HG03521 (cell line): Measurements from ENCODE around the gene SRP14.

Experiments
- ATAC-seq: cut with Tn5 transposase; IDR thresholded peaks from one replicate; pipeline ENCODE4 v1.9.1; 2021; ENCODE audit warnings: mild to moderate bottlenecking, moderate library complexity; ENCODE audit not compliant: unreplicated experiment

SRP14 gene

DNA sequence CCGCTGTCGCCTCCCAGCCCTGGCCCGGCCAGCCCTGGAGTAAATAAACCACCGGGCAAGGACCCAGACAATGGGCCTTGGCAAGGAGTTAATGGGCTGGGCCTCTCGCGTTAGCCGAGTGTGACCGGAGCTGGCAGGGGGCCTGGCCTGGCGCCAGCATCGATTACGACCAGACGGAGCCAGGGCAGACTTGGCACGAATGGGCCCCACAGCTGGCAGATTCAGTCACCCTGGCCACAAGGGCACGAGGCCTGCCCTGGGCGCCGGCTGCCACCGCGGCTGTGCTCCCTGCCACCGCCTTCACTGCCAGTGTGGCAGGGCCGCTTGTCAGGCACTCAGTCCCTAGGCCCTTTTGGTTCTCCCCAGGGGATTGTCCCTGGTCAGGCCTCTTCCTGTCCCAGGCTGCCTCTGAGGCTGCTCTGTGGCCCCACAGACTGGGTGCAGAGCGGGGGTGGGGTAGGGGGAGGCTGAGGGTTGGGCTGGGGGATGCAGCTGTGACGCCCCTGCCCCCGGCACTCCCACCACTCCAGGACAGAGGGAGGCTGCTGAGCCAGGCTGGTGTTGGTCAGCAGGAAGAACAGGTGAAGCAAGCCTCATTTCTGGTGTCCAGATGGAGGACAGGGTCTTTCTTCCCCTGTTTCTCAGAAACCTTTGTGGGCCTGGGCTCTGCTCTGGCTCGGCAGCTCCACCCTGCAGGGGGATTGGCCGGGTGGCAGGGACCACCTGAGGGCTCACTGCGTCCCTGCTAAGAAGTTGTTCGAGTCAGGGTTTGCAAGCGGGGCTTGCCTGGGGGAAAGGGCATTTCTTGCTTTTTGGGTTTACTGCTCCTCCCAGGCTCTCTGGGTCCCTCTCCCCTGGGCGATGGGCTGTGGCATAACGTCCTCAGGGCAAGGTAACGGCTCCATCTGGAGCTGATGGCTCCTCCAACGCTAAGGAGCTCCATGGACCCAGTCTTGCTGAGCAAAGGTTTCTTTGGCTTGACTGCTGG lies 30.5 kb upstream of the SRP14 start:
- ATAC-seq = peak; percentile 46

- no peak for ATAC-seq
Observed at GRCh38 chr15:40067921-40068624, 29.1 kb upstream of the SRP14 start.

DNA sequence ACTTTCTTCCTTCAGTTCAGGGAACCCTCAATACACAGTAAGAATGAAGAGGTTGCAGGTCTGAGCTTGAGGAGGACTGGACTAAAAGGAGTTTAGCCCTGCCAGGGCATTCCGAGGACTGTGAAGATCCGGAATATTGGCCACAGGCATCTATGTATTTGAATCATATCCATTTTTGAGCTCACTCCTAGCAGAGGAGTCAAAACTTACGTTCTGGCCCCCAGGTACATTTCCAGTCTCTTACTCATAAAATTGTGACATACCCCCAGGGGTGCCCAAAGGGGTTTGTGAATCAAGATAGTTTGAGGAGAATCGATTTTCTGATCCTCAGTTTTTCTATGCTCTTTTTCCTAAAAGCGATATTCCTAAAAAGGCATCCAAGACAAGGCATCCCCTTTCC lies 27.6 kb upstream of the SRP14 start:
- no peak for ATAC-seq

GRCh38 chr15:40065166-40065565 lies 26.2 kb upstream of the SRP14 start:
- ATAC-seq = no peak

- ATAC-seq = peak; percentile 40
Observed at GRCh38 chr15:40064231-40064894, 25.4 kb upstream of the SRP14 start.

GRCh38 chr15:40063563-40064011 lies 24.6 kb upstream of the SRP14 start:
- ATAC-seq = no peak

- ATAC-seq = no peak
Observed at GRCh38 chr15:40062816-40063562, 24.0 kb upstream of the SRP14 start.

DNA sequence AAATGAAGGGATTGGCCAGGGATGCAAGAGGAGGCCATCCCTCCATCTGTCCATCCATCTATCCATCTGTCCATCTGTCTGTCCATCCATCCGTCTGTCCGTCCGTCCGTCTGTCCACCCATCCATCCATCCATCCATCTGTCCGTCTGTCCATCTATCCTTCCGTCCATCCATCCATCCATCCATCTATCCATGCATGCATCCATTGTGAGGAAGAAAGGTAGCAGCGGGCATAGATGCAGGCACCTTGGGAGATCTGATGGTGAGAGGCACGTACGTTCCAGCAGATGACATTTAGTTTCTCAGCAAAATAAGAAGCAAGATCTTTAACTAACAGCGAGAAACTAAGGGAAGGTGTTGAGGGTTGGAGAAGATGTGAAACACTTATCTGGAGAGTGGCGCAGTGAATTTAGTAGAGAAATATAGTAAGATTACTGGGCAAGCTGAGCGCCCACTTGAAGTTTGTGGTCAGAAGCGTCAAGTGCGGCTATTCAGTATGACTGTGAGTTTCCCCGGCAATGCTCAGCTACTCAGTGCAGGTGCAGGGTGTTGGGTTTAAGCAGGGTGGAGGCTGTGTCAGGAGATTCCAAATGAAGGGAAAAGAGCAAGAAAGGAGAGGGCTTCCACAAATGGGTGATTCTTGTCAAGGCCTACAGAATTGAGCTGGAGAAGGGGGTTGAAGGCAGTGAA lies 22.4 kb upstream of the SRP14 start:
- peak; percentile 52 for ATAC-seq

DNA sequence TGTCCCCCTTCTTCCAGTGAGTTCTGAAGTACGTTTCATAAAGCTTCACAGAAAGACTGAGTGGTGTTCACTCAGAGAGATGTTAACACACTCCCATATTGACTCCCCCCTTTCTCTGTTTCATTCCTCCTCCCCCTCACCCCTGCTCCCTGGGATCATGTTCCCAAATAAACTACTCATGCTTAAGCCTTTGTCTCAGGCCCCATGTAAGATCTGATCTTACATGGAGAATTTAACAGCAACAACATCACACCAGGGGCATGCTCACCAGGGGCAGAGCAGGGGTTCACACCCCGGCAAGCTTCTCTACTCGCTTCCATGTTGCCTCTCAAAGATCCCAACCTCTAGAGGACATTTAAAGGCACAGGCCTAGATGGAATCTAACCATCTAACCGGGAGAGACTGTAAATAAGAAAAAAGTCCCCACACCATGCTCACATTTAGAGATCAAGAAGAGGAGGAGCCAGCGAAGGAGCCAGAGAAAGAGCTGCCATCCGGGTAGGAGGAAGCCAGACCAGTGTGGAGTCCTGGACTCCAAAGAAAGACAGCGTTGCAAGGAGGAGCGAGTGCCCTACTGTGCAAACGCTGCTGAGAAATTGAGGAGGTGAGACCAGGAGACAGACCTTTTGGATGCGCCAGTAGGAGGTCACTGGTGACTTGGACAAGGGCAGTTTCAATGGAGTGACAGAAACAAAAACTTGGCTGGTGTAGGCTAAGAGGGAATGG lies 21.4 kb upstream of the SRP14 start:
- no peak for ATAC-seq

DNA sequence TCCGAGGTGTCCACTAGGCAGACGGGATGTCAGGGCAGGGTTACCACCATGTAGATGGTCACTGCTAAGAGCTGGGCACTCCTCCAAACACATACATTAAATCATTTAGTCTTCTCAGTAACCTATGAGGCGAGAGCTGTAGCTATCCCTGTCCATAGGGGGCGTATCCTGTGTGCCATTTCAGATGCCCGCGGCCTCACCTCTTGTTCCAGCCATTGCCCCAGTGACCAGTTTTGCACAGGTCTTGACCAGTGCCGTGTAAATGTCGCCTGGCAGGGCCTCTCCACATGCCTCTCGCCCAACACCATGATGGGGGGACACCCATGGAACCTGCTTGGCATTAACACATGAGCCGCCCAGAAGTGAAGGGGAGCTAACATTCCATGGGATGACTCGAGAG lies 20.8 kb upstream of the SRP14 start:
- ATAC-seq = no peak

- ATAC-seq = no peak
Observed at GRCh38 chr15:40058476-40059140, 19.6 kb upstream of the SRP14 start.

GRCh38 chr15:40055576-40056293 lies 16.8 kb upstream of the SRP14 start:
- ATAC-seq = no peak

DNA sequence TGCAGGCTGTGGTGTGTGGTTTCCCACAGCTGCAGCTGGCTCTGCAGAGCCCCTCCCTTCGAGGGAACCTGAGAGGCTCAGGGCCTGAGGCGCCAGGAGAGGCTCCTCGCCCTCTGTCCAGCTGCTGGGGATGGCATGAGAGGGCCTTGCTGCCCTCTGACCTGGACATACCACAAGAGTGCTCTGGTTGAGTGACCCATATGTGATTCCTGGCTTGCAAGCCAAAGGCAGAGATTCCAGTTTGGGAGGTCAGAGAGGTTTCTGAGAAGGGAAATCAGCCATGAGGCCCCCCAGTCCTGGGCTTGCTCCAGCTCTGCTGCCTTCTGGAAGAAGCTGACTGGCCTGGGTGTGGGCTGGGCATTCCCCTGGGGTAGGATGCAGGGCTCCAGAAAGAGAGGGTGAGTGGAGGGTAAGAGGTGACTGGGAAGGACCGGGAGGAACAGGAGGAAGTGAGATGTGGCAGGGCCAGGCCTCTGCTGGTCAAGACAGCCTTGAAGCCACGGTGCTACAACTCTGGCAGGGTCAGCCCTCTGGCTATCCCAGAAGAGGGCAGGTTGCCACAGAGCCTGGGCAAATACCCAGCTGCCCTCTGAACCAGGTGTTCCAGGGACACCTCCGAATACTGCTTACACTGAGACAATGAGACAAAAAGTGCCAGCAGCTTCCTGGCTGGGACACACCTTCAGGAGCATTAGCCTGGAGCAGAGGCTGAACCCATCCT lies 16.0 kb upstream of the SRP14 start:
- ATAC-seq = peak; percentile 60

GRCh38 chr15:40054605-40054854 lies 15.5 kb upstream of the SRP14 start:
- peak; percentile 30 for ATAC-seq

DNA sequence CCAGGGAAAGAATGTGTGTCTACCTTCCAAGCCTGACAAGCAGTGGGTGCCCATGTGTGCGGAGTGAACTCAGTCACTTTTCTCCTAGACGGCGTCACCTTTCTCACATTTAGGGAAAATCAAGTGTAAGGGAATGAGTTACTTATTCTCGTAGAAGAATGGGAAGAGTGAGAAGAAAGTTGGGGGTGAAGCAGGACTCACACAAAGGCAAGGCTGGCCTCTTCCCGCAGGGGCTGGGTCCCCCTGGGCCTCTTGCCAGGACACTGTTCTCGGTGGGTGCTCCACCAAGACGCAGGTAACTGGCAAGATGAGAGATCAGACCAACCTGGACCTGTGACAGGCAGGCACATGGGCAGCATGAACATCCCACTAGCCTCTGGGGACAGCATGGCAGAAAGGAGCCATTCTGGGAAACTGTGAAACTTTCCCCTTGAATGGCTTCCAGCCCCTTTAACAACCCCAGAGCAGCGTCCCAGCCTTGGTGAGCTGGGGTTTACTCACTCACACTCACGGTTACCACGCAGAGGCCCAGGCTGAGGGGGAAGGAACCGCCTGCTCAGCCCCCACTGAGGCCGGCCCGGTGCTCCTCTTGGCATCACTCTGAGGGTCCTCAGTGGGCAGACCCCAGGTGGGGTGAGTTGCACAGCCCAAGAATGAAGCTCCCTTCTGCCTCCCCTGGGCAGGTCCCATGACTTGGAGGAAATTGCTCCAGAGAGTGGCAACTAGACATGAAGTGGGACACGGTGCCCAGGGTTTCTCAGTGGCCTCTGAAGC lies 15.0 kb upstream of the SRP14 start:
- peak; percentile 19 for ATAC-seq

DNA sequence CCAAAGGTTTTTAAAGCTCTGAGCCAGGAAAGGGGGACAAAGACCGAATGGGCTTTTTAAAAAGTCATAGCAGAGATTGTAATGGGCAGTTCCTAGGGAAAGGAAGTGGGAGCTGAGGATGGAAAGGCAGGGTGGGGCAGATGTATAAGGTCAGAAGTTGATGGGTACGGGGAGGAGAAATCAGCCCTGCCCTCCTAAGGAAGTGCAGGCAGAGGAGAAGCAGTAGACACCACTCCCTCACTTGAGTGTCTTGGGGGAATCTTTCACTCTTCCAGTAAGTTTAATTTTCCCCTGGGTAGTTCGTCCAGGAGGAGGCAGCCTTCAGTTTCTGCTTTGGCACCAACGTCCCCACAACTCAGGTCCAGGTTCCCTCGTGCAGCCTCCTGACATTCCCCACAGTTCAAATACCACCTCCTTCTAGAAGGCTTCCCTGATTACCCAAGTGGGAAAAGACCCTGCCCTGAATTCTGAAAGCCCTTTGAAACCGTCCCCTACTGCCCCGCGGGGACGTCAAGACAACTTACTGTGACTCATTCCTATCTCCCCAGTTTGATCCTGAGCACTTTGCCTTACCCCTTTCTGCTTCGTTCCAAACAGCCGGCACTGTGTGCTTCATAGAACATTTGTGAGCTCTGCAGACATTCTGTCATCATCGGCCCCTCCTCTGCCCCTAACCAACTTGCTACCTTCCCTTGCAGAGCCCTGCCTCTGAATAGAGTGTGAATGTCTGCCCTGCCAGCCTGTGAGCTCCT lies 14.3 kb upstream of the SRP14 start:
- no peak for ATAC-seq
